Neutrophil (primary cell): ENCODE results near the gene LRRC28.

ENCODE experiments used
- H3K27ac ChIP-seq: fragments of 200-600 bp; sonication (generic); 2 replicates; pipeline ENCODE4 v1.5.1; 2016; ENCODE audit warnings: mild to moderate bottlenecking, moderate library complexity
- H3K27me3 ChIP-seq: fragments of 200-600 bp; sonication (generic); 2 replicates; pipeline ENCODE4 v1.6.0; 2016; ENCODE audit warnings: mild to moderate bottlenecking
- H3K36me3 ChIP-seq: fragments of 200-600 bp; sonication (generic); 2 replicates; pipeline ENCODE4 v1.5.1; 2017
- H3K4me1 ChIP-seq, 2 experiments: fragments of 200-600 bp in 1 of 2; sonication (generic) in 1 of 2; 1 replicate in 1 of 2; 2 replicates in 1 of 2; pipeline versions ENCODE4 v1.5.1 to v1.6.1; 2013 to 2016; ENCODE audit warnings: low read depth in 1 of 2, low read length in 1 of 2, mild to moderate bottlenecking in 1 of 2, moderate library complexity in 1 of 2; ENCODE audit not compliant: control insufficient read depth in 1 of 2, insufficient read depth in 1 of 2
- H3K4me3 ChIP-seq, 2 experiments: fragments of 200-600 bp in 1 of 2; sonication (generic) in 1 of 2; 1 replicate in 1 of 2; 2 replicates in 1 of 2; pipeline ENCODE4 v1.5.1; 2013 to 2016; ENCODE audit warnings: low read depth in 1 of 2, low read length in 1 of 2, mild to moderate bottlenecking in 1 of 2, moderate library complexity in 1 of 2
- H3K9me3 ChIP-seq: fragments of 200-600 bp; sonication (generic); 2 replicates; pipeline ENCODE4 v1.5.1; 2016
- CTCF ChIP-seq: fragments of 200-600 bp; sonication (generic); IDR thresholded peaks from 2 replicates; pipeline ENCODE4 v1.5.1; 2016; ENCODE audit warnings: antibody characterized with exemption

Gene LRRC28

GRCh38 chr15:99264125-99264524, 12.8 kb downstream of the LRRC28 start:
- Histone ChIP-seq H3K4me1 (no peaks in the 10 kb centered on the region), H3K36me3 (peaks cover 3% of the 10 kb centered on the region), H3K27ac (no peak overlapping the region), H3K27me3 (no peaks in the 10 kb centered on the region), H3K9me3 (no peaks in the 10 kb centered on the region), H3K4me3 (no peak overlapping the region)
- TF ChIP-seq CTCF = no peak

DNA sequence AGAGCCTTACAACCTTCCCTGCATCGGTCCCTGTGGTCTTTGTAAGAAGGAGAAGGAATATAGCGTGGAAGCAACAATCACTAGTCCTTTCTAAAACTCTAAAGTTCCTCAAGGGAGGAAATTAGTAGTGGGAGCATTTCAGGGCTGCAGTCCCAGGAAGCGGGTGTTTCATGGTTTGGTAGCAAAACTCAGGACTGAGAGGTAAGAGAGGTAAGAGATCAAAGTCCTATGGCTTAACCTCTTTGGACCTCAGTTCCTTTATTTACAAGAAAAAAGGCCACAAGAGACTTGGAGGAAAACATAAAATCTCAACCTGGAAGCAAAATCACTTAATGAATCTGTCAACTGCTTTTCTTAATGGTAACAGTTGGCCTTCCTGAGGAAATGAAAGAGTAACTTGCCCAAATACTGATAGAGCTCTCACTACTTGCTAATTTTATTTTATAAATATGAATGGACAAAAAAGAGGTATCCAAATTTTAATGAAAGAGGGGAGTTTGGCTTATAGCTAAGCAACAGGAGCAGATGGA, 14.3 kb downstream of the LRRC28 start:
- Histone ChIP-seq H3K27ac (no peak overlapping the region), H3K9me3 (no peaks in the 10 kb centered on the region), H3K4me3 (no peak overlapping the region), H3K36me3 (peaks cover 3% of the 10 kb centered on the region), H3K4me1 (no peaks in the 10 kb centered on the region), H3K27me3 (no peaks in the 10 kb centered on the region)
- no peak for TF ChIP-seq CTCF

DNA sequence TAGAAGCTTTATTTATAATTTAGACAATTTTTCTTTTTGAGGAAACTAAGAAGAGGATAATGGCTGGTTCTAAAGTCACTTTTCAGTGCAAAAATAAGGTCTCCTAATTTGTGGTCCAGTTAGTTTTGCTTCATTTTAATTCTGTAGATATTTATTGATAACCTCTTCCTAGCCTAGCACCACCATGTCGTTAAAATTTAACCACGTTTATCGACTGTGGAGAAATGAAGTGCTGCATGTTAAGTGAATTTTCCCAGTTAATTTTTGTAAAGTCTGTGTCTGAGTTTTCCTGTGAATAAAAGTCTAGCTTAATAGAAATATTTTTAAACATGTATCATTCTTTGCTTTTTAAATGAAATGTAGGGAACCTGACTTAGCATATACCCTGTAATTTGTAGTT, 16.7 kb downstream of the LRRC28 start:
- Histone ChIP-seq H3K9me3 (no peaks in the 10 kb centered on the region), H3K4me1 (no peaks in the 10 kb centered on the region)
- no peak for TF ChIP-seq CTCF

DNA sequence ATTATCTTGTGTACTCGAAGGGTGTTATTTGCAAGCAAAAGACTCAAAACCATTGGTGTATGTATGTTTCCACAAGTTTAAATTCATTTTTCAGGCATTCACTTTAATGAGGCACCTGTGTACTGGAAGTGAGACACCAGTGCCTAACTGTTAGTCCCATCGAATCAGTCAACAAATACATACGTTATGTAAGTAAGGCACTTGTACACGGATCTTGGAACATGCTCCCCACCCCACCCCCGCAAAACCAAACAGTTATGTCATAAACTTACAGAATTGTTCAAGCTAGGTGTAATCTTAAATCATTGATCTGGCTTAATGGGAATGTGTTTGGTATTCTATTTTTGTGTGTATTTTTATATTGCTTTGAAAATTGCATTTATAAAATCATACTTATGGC, 17.1 kb downstream of the LRRC28 start:
- no peak overlapping the region for H3K27ac ChIP-seq
- no peak for TF ChIP-seq CTCF
- no peaks in the 10 kb centered on the region for H3K9me3 ChIP-seq
- no peak overlapping the region for H3K4me3 ChIP-seq
- H3K4me1 ChIP-seq = no peaks in the 10 kb centered on the region
- no peaks in the 10 kb centered on the region for H3K27me3 ChIP-seq
- no peaks in the 10 kb centered on the region for H3K36me3 ChIP-seq

More for the DNA sequence above, 16.7 kb downstream of the LRRC28 start:
- no peak overlapping the region for H3K4me3 ChIP-seq
- H3K27ac ChIP-seq = no peak overlapping the region
- H3K36me3 ChIP-seq = no peaks in the 10 kb centered on the region
- no peaks in the 10 kb centered on the region for H3K27me3 ChIP-seq

DNA sequence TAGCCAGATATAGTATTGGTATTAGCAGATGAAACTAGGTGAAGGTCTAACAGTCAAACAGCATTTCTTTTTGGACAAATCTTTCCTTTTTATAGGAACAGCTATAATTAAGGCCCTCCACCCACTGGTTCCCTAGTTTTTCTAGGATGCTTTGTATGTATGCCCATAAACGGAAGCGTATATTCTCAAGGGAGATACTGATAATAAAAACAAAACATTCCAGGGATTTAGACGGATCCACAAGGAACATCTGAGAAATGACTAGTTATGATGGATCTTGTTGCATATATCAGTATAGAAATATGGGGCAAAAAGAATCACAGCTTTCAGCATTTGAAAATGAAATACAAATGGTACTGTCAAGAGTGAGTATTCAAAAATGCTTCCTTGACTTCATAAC, 22.5 kb downstream of the LRRC28 start:
- H3K9me3 ChIP-seq = no peaks in the 10 kb centered on the region

More for the DNA sequence above, 22.5 kb downstream of the LRRC28 start:
- Histone ChIP-seq H3K36me3 (no peaks in the 10 kb centered on the region), H3K27ac (no peak overlapping the region), H3K27me3 (no peaks in the 10 kb centered on the region), H3K4me3 (no peak overlapping the region), H3K4me1 (peaks cover 0 to 7% of the 10 kb centered on the region in 2 experiments)
- TF ChIP-seq CTCF = no peak
